Left cardiac atrium (tissue), 4 donors: ENCODE data around the gene HIP1. TPM values are rescaled to one million over a fixed set of nuclear protein-coding genes. Genes with fewer than 3 reads are reported as not detected.
"Not testable (repeated sequence)": the region's sequence is repeated elsewhere in the genome, so short reads cannot be mapped to it uniquely, and the experiment has no call there.

Experiments used
- ATAC-seq, 2 donors: fragments of 200-7000 bp; cut with Tn5 transposase; one replicate each; pipeline ENCODE4 v1.9.1; 2020; ENCODE audit warnings: mild to moderate bottlenecking in 2 of 2, moderate library complexity in 2 of 2
- DNase-seq: peaks from one replicate; pipeline ENCODE4 v3.0.0-alpha.2; 2020
- intact Hi-C, 2 donors: fragments of 100-400 bp; cut with DNase I; formaldehyde crosslinking; loops; one replicate each; pipeline versions ENCODE4 v1.14.1 to v1.15.1; 2022 to 2023
- long read RNA-seq: library from polyadenylated mRNA; unstranded; transcript quantifications from one replicate; pipeline ENCODE4 v2.0.0, GENCODE V29; 2021
- total RNA-seq, 2 donors: library from RNA; stranded (reverse); fragmentation: NEBNext Ultra II Directional; extraction: Animal tissue kit (Norgen Biotek cat#: 25700); gene quantifications; one replicate each; pipeline ENCODE4 v1.2.1, GENCODE V29; 2021
- donor health status: DM: no; HTN: yes; CAD: no.
- donor health status: DM: no; HTN: yes; CAD: no; lungs with severe emphysema.
- donor health status: DM: yes; HTN: yes; CAD: no.
- donor health status: Dilated cardiomyopathy.

The HIP1 gene
- total RNA-seq = 10 to 100 TPM; 15.1 to 15.5 TPM
- long read RNA-seq, partial matches to known transcripts = 1 of 10 reads
- long read RNA-seq, other reads (novel, unspliced or antisense) = 9 of 10 reads

DNA sequence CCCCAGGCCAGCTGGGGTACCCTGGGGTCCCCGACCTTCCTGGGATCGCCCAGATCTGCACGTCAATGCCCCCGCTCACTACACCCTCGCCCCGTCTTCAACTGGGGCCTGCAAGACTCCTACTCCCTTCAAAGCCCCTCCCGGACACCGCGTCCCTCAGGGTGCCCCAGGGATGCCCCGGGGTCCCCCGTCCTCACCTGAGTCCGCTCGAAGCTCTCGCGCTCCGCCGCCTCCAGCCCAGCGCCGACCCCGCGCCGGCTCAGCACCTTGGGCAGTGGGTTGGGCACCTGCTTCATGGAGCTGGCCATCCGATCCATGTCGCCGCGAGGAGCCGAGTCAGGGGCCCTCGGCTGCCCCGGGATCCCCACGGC, at the start of gene HIP1:
Gene HIP1 (minus strand): TSS at position 338 of the 371 bp plus-strand sequence. CDS start 21 bp downstream, at position 317.
- DNase-seq = no peak
- intact Hi-C loops = no loop called here
- peak in 1 of 2 donors; percentile 0 for ATAC-seq

DNA sequence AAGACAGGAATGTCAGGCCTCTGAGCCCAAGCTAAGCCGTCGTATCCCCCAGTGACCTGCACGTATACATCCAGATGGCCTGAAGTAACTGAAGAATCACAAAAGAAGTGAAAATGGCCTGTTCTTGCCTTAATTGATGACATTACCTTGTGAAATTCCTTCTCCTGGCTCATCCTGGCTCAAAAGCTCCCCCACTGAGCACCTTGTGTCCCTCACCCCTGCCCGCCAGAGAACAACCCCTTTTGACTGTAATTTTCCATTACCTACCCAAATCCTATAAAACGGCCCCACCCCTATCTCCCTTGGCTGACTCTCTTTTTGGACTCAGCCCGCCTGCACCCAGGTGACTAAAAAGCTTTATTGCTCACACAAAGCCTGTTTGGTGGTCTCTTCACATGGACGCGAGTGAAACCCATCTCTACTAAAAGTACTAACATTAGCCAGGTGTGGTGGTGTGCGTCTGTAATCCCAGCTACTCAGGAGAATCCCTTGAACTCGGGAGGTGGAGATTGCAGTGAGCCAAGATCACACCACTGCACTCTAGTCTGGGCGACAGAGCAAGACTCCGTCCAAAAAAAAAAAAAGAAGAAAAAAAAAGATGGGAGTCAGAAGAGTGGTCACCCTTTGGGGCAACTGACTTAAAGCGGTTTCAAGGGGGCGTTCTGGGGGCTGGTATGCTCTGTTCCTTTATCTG, 49.6 kb upstream of the HIP1 start:
- ATAC-seq, intact Hi-C loops, DNase-seq: not testable (repeated sequence)

DNA sequence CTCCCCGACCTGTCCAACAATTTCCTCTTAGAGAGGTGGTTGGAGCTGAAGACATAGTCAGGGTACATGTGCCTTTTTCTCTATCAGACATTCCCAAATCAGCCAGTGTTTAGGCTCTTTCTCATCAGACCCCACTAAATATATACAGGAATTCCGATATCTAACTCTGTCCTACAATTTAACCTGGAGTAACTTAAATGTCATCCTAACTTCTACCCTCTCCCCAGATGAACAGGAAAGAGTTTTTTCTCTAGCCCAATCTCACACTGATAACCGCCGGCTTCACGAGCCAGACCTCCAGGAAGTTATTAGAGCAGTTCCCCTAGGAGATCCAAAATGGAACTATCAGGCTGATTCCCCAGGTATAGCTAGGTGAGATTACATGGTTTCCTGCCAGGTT, 44.3 kb upstream of the HIP1 start:
- intact Hi-C loops, DNase-seq, ATAC-seq: not testable (repeated sequence)

GRCh38 chr7:75780647-75781273, 42.0 kb upstream of the HIP1 start:
- DNase-seq, ATAC-seq, intact Hi-C loops: not testable (repeated sequence)

- intact Hi-C loops, ATAC-seq, DNase-seq: not testable (repeated sequence)
These were observed 40.8 kb upstream of the HIP1 start for GRCh38 chr7:75779516-75779915.

GRCh38 chr7:75779035-75779434, 40.3 kb upstream of the HIP1 start:
- intact Hi-C loops, DNase-seq, ATAC-seq: not testable (repeated sequence)

- intact Hi-C loops = no loop called here
- no peak for ATAC-seq
These were observed 37.7 kb upstream of the HIP1 start for GRCh38 chr7:75776295-75776971.

GRCh38 chr7:75773958-75774357, 35.2 kb upstream of the HIP1 start:
- intact Hi-C loops, DNase-seq, ATAC-seq: not testable (repeated sequence)

More at GRCh38 chr7:75776295-75776971, 37.7 kb upstream of the HIP1 start:
- no peak for DNase-seq

DNA sequence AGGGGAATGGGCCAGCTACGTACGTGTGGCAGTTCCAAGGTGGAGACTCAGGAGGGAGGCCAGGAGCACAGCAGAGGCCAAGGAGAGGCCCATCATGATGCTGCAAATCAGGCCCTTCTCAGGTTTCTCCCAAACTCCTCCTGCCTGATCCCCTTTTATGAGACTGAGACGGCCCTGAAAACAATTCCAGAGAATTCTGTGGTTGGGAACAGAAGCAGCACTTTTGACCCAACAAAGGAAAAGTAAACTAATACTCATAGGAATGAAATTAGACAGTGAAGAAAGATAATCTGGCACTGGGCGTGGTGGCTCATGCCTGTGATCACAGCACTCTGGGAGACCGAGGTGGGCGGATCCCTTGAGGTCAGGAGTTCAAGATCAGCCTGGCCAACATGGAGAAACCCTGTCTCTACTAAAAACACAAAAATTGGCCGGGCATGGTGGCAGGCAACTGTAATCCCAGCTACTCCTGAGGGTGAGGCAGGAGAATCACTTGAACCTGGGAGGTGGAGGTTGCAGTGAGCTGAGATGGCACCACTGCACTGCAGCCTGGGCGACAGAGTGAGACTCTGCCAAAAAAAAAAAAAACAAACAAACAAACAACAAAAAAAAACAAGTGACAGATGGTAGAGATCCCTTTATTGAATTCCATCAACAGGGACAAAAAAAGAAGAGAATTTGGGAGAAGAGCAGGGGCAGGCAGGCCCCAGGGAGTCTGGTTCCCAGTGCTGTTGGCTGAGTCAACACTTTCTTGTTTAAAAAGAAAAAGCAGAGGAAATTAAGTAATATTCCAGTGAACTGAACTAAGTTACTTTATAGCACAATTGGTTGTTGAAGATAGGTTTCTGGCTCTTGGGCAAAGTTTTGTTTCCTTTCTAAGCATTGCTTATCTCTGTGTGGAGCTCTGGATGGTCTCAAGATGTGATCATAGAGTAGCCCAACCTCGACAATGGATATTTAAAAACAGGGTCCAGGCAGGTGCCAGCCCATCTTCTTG, 33.6 kb upstream of the HIP1 start, which contains the start of gene CCL26:
Gene CCL26 (minus strand): TSS at position 131 of the 997 bp plus-strand sequence. CDS start 35 bp downstream, at position 96.
- peak; percentile 77 to 82 for ATAC-seq
- intact Hi-C loops = no loop called here
- DNase-seq = peak; percentile 76

GRCh38 chr7:75771224-75771623, 32.5 kb upstream of the HIP1 start:
- DNase-seq (no peak), ATAC-seq (no peak)
- intact Hi-C loops = no loop called here

DNA sequence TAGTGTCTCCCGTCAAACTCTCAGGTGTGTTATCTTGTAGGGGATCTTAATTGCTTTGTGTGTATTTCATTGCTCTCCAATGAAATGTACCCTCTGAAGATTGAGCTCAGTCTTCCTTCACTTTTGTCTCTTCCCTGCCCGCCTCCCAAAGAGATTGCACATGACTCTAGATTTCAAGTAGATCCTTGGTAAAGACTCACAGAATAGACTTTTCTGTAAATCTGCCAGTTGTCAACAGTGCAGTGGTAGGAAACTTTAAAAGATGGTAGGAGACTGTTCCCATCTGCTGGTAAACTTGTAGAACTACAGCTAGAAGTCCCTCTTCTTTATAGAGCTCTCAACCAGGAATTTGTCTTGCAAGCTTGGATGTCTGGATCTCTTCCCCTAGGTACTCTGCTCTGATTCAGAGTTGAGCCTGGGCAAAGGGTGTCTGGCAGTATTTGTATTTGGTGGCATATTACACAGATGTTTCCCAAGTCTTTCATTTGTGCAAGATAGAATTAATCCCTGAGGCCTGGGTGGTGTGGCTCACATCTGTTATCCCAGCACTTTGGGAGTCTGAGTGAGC, 23.7 kb upstream of the HIP1 start:
- no peak for DNase-seq
- ATAC-seq = peak; percentile 91 to 95
- intact Hi-C loops = no loop called here

GRCh38 chr7:75761801-75762200, 23.1 kb upstream of the HIP1 start:
- DNase-seq, ATAC-seq, intact Hi-C loops: not testable (repeated sequence)

GRCh38 chr7:75758491-75758890, 19.8 kb upstream of the HIP1 start:
- intact Hi-C loops = loop anchor here in 1 of 2 donors (10.0 kb wide), 1 partner anchor 224 kb away; no protein-coding TSS in a partner anchor
- ATAC-seq = no peak
- no peak for DNase-seq

GRCh38 chr7:75757860-75758259, 19.1 kb upstream of the HIP1 start:
- DNase-seq (no peak), ATAC-seq (no peak)
- intact Hi-C loops = loop anchor here in 1 of 2 donors (10.0 kb wide), 1 partner anchor 223 kb away; no protein-coding TSS in a partner anchor

DNA sequence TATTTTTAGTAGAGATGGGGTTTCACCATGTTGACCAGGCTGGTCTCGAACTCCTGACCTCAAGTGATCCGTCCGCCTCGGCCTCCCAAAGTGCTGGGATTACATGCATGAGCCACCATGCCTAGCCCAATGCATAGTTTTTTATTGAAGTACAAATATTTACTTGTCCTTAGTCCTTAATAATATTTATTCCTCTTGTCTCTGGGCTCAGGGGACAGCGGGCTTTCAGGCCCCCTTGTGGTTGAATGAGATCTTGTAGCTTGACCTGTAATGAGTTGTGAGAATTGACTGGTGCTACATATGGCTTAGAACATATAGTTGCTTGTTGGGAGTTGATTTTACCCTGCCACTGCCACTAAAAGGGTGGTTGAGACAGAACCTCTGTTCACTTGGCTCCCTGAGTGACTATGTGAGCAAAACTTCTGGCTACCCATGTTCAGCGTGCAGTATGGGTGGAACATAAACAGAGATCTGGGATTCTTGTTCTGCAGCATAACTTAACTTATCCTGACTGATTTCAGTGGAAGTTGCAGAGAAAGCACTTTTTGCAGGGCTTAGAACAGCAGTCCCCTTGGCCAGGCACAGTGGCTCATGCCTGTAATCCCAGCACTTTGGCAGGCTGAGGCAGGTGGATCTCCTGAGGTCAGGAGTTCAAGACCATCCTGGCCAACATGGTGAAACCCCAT, 18.4 kb upstream of the HIP1 start:
- no peak for DNase-seq
- no peak for ATAC-seq

GRCh38 chr7:75756206-75756990, 17.7 kb upstream of the HIP1 start:
- DNase-seq (no peak), ATAC-seq (peak; percentile 22 to 30)
- intact Hi-C loops = loop anchor here in 1 of 2 donors (10.0 kb wide), 1 partner anchor 222 kb away; no protein-coding TSS in a partner anchor

More for the DNA sequence above, 18.4 kb upstream of the HIP1 start:
- intact Hi-C loops = loop anchor here in 1 of 2 donors (10.0 kb wide), 1 partner anchor 222 kb away; no protein-coding TSS in a partner anchor
